Measurements from ENCODE around the gene ZDHHC12.
"Not testable (repeated sequence)": the region's sequence is repeated elsewhere in the genome, so short reads cannot be mapped to it uniquely, and the experiment has no call there.

ZDHHC12 gene

DNA sequence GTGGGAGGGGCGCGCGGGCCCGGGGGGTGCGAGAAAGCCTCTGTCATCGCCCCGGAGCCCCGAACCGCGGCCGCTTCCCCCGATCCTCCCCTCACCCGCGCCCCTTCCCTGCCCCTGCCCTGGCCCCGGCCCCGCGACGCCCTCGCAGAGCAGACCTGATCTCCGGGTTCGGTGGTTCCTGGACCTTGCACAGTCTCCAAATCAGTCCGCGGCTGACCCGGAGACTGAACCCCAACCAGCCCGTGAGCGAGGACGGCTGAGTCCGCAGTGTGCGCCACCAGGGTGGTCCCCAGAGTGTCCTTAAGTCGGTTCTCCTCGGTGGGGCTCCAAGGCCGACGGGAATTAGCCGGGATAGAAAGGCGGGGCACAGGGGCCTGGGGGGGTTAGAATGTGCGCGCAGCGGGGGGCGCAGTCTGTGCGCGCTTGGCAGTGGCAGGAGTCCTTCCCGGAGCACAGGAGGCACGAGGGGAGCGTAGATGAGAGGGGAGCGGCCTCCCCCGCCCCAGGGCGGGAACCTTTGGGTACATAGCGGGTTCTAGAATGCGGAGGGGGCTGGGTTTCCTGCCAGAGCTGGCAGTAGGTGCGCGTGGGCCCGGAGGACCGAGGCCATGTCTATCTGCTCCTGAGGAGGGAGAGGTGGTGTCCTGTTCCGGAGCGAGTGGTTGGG lies 20.8 kb downstream of the ZDHHC12 start:
- ChIA-PET POLR2A (ENCODE audit: low non-redundant PET) (no interaction called here), CTCF (interaction anchor here (0.5 to 0.7 kb wide), 3 partner anchors 10 to 452 kb away, joined by 3 to 4 read pairs (median 3); no protein-coding TSS in a partner anchor)
- TF ChIP-seq, protein P1, sequence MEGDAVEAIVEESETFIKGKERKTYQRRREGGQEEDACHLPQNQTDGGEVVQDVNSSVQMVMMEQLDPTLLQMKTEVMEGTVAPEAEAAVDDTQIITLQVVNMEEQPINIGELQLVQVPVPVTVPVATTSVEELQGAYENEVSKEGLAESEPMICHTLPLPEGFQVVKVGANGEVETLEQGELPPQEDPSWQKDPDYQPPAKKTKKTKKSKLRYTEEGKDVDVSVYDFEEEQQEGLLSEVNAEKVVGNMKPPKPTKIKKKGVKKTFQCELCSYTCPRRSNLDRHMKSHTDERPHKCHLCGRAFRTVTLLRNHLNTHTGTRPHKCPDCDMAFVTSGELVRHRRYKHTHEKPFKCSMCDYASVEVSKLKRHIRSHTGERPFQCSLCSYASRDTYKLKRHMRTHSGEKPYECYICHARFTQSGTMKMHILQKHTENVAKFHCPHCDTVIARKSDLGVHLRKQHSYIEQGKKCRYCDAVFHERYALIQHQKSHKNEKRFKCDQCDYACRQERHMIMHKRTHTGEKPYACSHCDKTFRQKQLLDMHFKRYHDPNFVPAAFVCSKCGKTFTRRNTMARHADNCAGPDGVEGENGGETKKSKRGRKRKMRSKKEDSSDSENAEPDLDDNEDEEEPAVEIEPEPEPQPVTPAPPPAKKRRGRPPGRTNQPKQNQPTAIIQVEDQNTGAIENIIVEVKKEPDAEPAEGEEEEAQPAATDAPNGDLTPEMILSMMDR (conservative IDR thresholded peaks at IDR 0.05; ENCODE audit: low read depth) = no peak
- peak; percentile 38 for DNase-seq (ENCODE audit: low spot score)
- peak overlapping the region; percentile 81 for H3K27ac ChIP-seq

DNA sequence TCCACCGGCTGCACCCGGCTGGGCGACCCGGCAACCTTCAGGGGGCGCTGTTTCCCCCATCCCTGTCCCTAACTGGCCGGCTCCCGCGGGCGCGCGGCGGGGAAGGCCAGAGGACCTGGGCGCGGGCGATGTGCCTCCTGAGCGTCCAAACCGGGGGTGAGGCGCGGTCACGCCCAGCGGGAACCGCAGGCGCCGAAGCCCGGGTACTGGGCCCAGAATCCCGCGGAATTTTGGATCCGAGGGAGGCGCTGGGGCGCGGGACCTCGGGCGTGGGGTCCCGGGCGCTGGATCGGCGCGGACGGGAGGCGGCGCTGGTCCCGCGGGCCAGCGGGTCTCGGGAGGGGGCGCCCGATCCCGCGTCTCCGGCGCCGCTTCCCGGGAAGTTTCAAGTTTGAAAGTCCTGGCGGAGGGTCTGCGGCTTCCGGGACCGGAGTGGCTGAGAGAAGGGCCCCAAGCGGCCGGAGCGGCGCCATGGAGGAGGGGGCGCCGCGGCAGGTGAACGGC lies 21.4 kb downstream of the ZDHHC12 start, which contains the start of gene PKN3:
TSS of gene PKN3 (plus strand) at position 59 of the 504 bp plus-strand sequence. CDS start at position 472, 413 bp downstream.
- CTCF ChIA-PET = interaction anchor here (0.5 to 1.2 kb wide), 18 partner anchors 8 to 654 kb away, joined by 3 to 12 read pairs (median 3); partner anchors contain the start of genes ENDOG and ZDHHC12

DNA sequence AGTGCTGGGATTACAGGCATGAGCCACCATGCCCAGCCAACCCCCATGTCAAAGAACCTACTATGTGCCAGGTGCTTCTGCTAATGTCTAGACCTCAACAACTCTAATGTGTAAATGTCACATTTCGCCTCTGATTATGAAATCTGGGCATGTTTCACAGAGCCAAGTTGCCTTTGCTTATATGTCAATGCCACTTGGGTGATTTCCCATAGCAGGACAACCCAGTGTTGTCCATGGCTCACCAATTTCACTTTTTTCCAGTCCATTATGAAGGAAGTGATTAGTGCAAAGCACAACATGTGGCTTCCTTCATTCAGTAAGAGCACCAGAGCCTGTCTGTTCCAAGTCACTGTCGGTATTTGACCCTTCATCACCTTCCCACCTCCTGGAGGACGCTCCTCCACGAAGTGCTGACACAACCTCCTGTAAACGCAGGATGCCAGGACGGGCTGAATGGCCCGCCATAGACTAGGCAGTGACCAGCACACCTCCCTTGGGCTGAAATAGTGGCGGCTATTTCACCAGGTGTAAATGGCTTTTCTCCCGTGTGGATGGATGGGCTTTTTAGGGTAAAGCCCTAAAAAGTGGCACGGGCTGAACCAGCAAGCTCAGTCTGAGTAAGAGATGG lies 22.6 kb downstream of the ZDHHC12 start:
- POLR2A ChIA-PET (ENCODE audit: low non-redundant PET) = no interaction called here
- no peak for DNase-seq (ENCODE audit: low spot score)
- CTCF ChIA-PET = interaction anchor here (0.6 to 1.2 kb wide), 5 partner anchors 18 to 1111 kb away, joined by 3 to 10 read pairs (median 3); no protein-coding TSS in a partner anchor
- H3K27ac ChIP-seq = peak overlapping the region; percentile 17; the same call in 1 of the 2 replicates
- TF ChIP-seq, protein P1 (conservative IDR thresholded peaks at IDR 0.05; ENCODE audit: low read depth) = no peak

More for the DNA sequence above, 21.4 kb downstream of the ZDHHC12 start, which contains the start of gene PKN3:
- POLR2A ChIA-PET (ENCODE audit: low non-redundant PET) = no interaction called here
- DNase-seq (ENCODE audit: low spot score) = peak; percentile 96
- peak within 1 kb of the TSS; percentile 81 for H3K27ac ChIP-seq
- TF ChIP-seq, protein P1 (conservative IDR thresholded peaks at IDR 0.05; ENCODE audit: low read depth) = peak; percentile 100

DNA sequence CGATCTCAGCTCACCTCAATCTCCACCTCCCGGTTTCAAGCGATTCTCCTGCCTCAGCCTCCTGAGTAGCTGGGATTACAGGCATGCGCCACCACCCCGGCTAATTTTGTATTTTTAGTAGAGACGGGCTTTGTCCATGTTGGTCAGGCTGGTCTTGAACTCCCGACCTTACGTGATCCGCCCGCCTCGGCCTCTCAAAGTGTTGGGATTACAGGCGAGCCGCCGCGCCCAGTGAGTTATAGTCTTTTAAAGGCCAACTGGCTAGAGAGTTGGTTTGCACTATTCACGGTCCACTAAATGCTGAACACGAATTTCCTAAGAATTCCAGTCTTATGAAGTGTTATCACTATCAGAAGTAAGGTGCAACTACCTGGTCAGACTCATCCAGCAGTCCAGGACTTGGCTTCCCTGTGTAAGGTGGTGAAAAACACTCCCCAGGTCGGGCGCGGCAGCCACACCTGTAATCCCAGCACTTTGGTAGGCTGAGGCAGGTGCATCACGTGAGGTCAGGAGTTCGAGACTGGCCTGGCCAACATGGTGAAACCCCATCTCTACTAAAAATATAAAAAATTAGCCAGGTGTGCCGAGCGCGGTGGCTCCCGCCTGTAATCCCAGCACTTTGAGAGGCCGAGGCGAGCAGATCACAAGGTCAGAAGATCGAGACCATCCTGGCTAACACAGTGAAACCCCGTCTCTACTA lies 24.7 kb downstream of the ZDHHC12 start:
- POLR2A ChIA-PET (ENCODE audit: low non-redundant PET) = interaction anchor here (0.7 kb wide), 1 partner anchor 15 kb away, joined by 4 read pairs; no protein-coding TSS in a partner anchor
- CTCF ChIA-PET; DNase-seq (ENCODE audit: low spot score): not testable (repeated sequence)
- H3K27ac ChIP-seq = peak overlapping the region; percentile 50

DNA sequence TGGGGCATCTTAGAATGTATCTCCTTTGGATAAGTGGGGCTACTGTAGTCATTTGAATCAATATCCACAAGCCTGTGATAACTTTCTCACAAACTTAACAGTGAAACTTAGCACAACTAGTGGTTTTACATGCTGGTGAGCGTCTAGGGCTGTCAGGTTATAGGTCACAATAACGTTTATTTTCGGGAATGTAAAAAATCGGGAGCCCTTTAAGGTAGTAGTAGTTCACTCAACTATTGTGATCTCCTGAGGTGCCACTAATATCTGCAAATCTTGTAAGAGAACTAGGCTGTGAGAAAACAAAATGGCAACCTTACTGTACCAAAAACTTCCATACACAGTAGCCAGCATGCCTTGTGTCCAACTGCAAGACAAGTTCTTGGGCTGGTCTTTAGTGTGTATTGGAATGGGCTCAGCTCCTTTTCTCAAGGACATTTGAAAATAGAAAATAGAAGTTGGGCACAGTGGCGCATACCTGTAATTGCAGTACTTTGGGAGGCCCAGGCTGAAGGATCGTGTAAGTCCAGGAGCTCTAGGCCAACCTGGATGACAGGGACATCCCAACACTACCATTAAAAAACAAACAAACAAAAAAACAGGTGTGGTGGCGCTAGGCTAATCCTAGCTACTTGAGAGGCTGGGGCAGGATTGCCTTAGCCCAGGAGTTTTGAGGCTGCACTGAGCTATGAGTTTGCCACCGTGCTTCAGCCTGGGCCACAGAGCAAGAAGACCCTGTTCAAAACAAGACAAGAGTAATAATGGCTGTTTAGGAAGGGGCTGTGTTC lies 26.8 kb downstream of the ZDHHC12 start:
- POLR2A ChIA-PET (ENCODE audit: low non-redundant PET) = interaction anchor here (0.6 kb wide), 1 partner anchor 24 kb away, joined by 4 read pairs; no protein-coding TSS in a partner anchor
- H3K27ac ChIP-seq = peak overlapping the region; percentile 50
- CTCF ChIA-PET = interaction anchor here (0.6 kb wide), 1 partner anchor 179 kb away, joined by 3 read pairs; no protein-coding TSS in a partner anchor

DNA sequence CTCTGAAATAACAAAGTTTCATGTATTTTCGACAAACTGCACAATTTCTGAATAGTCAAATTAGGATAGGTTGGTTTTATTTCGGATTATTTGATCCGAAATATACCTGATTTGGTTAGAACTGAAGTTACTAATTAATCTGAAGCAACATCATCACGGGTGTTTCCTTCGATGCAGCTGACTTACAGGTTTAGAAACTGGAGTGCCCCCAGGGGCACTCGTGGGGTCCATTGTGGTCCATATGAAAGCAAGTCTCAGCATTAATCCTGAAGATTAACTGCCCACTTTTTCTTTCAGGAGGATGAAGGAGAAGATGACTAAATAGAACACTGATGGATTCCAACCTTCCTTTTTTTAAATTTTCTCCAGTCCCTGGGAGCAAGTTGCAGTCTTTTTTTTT lies 29.6 kb downstream of the ZDHHC12 start:
- POLR2A ChIA-PET (ENCODE audit: low non-redundant PET) = no interaction called here

More for the DNA sequence above, 26.8 kb downstream of the ZDHHC12 start:
- TF ChIP-seq, protein P1 (conservative IDR thresholded peaks at IDR 0.05; ENCODE audit: low read depth) = no peak
- no peak for DNase-seq (ENCODE audit: low spot score)

DNA sequence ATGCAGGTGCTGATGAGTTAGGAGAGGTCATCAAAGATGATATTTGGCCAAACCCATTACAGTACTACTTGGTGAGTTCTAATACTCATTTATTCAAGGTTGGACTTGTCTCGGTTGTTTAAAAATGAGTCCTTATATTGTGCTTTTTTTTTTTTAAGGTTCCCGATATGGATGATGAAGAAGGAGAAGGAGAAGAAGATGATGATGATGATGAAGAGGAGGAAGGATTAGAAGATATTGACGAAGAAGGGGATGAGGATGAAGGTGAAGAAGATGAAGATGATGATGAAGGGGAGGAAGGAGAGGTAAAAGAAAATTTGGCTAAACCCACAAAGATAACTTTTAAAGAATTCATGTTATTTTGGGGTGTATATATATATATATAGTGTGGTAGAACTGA lies 30.2 kb downstream of the ZDHHC12 start:
- POLR2A ChIA-PET (ENCODE audit: low non-redundant PET); H3K27ac ChIP-seq: not testable (repeated sequence)
- CTCF ChIA-PET = interaction anchor here (0.7 to 1.6 kb wide), 2 partner anchors 8 to 29 kb away, joined by 3 to 5 read pairs; partner anchors contain the start of gene PKN3

More for the DNA sequence above, 29.6 kb downstream of the ZDHHC12 start:
- DNase-seq (ENCODE audit: low spot score) = no peak
- TF ChIP-seq, protein P1 (conservative IDR thresholded peaks at IDR 0.05; ENCODE audit: low read depth) = no peak
- no peak overlapping the region for H3K27ac ChIP-seq
- CTCF ChIA-PET = interaction anchor here (1.6 kb wide), 1 partner anchor 8 kb away, joined by 5 read pairs; the partner anchor contains the start of gene PKN3

More for the DNA sequence above, 30.2 kb downstream of the ZDHHC12 start:
- not testable (repeated sequence) for DNase-seq (ENCODE audit: low spot score)

Measured in RWPE1 (cell line).